K562 (cell line): Measurements from ENCODE around the gene GKAP1. TPM values are rescaled to one million over a fixed set of nuclear protein-coding genes. Genes with fewer than 3 reads are reported as not detected.
"Not testable (repeated sequence)": the region's sequence is repeated elsewhere in the genome, so short reads cannot be mapped to it uniquely, and the experiment has no call there.

Experiments used
- ATAC-seq: fragments of 200-7000 bp; cut with Tn5 transposase; 3 replicates; pipeline ENCODE4 v1.9.1; 2020; ENCODE audit warnings: moderate library complexity
- BruUV-seq: library from RNA; stranded (reverse); fragments of 400-500 nt; replicated peaks from 2 replicates; lab custom pipeline; 2021; lab: Mats Ljungman, UMichigan
- CTCF ChIA-PET: fragments of 300-600 bp; formaldehyde crosslinking; extraction: SDS; loops from one replicate; lab custom pipeline; 2021; ENCODE audit warnings: low intra/inter-chr PET ratio; lab: Yijun Ruan, JAX
- POLR2A ChIA-PET: fragments of 300-600, 350-650 bp; sonication (Branson Sonifier 250); formaldehyde crosslinking; extraction: SDS; loops from one replicate; lab custom pipeline; 2021; ENCODE audit warnings: antibody characterized with exemption, inconsistent platforms; lab: Yijun Ruan, JAX
- DNase-seq, 4 experiments: peaks; one replicate each; pipeline versions ENCODE4 v3.0.0 to v3.0.0-alpha.2; 2011 to 2018; ENCODE audit warnings: low spot score in 3 of 4, mixed read lengths in 3 of 4; ENCODE audit errors: extremely low read depth in 1 of 4
- FAIRE-seq: peaks from 2 replicates; lab custom pipeline; 2011; peaks lifted over from hg19 to GRCh38; lab: Jason Lieb, UNC
- H2AFZ ChIP-seq: 2 replicates; pipeline ENCODE4 v1.6.0; 2011; ENCODE audit warnings: low read depth, low read length, control low read depth, inconsistent platforms
- H3K27ac ChIP-seq: fragments of 200-600 bp; 3 replicates; pipeline ENCODE4 v1.8.0; 2011; ENCODE audit warnings: low read depth, mild to moderate bottlenecking, control low read depth, inconsistent platforms, low read length, moderate library complexity, mixed read lengths; ENCODE audit errors: extremely low read depth
- H3K27me3 ChIP-seq, 2 experiments: fragments of 300-600 bp in 1 of 2; 2 replicates in 1 of 2; 3 replicates in 1 of 2; pipeline versions ENCODE4 v1.6.0 to v1.8.0; 2011; ENCODE audit warnings: inconsistent platforms in 2 of 2, low read length in 2 of 2, mild to moderate bottlenecking in 1 of 2, mixed read lengths in 1 of 2, moderate library complexity in 1 of 2; ENCODE audit not compliant: control insufficient read depth in 2 of 2, insufficient read depth in 2 of 2
- H3K36me3 ChIP-seq: fragments of 300-600 bp; 3 replicates; pipeline ENCODE4 v1.8.0; 2011; ENCODE audit warnings: mild to moderate bottlenecking, low read length, inconsistent platforms; ENCODE audit not compliant: control insufficient read depth, insufficient read depth
- H3K4me1 ChIP-seq, 2 experiments: fragments of 200-600 bp in 1 of 2; replicated peaks in 1 of 2; 2 replicates in 1 of 2; 3 replicates in 1 of 2; pipeline versions ENCODE4 v1.5.1 to v1.8.0; 2011; ENCODE audit warnings: inconsistent platforms in 2 of 2, low read length in 2 of 2, mild to moderate bottlenecking in 1 of 2, mixed read lengths in 1 of 2, moderate library complexity in 1 of 2; ENCODE audit not compliant: control insufficient read depth in 2 of 2, insufficient read depth in 2 of 2
- H3K4me2 ChIP-seq: 2 replicates; pipeline ENCODE4 v1.6.1; 2011; ENCODE audit warnings: low read length, control low read depth, inconsistent platforms, mixed read lengths; ENCODE audit not compliant: insufficient read depth
- H3K4me3 ChIP-seq: fragments of 200-600 bp; sonication (generic), shearing (Covaris generic); 2 replicates; pipeline ENCODE4 v1.5.1; 2016; ENCODE audit warnings: control low read depth, inconsistent platforms
- H3K79me2 ChIP-seq: fragments of 200-600 bp; 3 replicates; pipeline ENCODE4 v1.8.0; 2011; ENCODE audit warnings: low read length, inconsistent platforms; ENCODE audit not compliant: control insufficient read depth, insufficient read depth
- H3K9ac ChIP-seq, 2 experiments: 2 replicates each; pipeline versions ENCODE4 v1.6.0 to v1.6.1; 2011; ENCODE audit warnings: low read depth in 2 of 2, low read length in 2 of 2, control low read depth in 1 of 2, inconsistent platforms in 1 of 2, mild to moderate bottlenecking in 1 of 2, mixed read lengths in 1 of 2; ENCODE audit not compliant: insufficient read depth in 1 of 2
- H3K9me1 ChIP-seq: one replicate; pipeline ENCODE4 v1.6.0; 2011; ENCODE audit warnings: inconsistent platforms, mild to moderate bottlenecking, low read length, moderate library complexity; ENCODE audit not compliant: control insufficient read depth, insufficient read depth
- H3K9me3 ChIP-seq: replicated peaks from 2 replicates; pipeline ENCODE4 v1.5.1; 2011; ENCODE audit warnings: low read depth, low read length, inconsistent platforms; ENCODE audit not compliant: control insufficient read depth, insufficient read depth
- H4K20me1 ChIP-seq: replicated peaks from 2 replicates; pipeline ENCODE4 v1.6.1; 2011; ENCODE audit warnings: low read length, inconsistent platforms, mixed read lengths; ENCODE audit not compliant: control insufficient read depth, insufficient read depth
- ARID1B ChIP-seq: fragments of 450-650 bp; IDR thresholded peaks from 2 replicates; pipeline ENCODE4 v1.6.1; 2016; ENCODE audit warnings: antibody characterized with exemption, mild to moderate bottlenecking, inconsistent platforms
- ARNT ChIP-seq, 2 experiments: fragments of 450-650 bp; IDR thresholded peaks; 2 replicates each; pipeline ENCODE4 v1.6.1; 2016; ENCODE audit warnings: mild to moderate bottlenecking in 1 of 2
- CBFA2T2 ChIP-seq: fragments of 450-650 bp; conservative IDR thresholded peaks from 2 replicates; pipeline ENCODE4 v1.6.1; 2017; ENCODE audit warnings: mild to moderate bottlenecking
- CBFA2T3 ChIP-seq: fragments of 450-650 bp; IDR thresholded peaks from 2 replicates; pipeline ENCODE4 v1.6.1; 2017
- DPF2 ChIP-seq: fragments of 450-650 bp; IDR thresholded peaks from 2 replicates; pipeline ENCODE4 v1.6.1; 2016
- FOXK2 ChIP-seq, 2 experiments: fragments of 450-650 bp; IDR thresholded peaks in 1 of 2; conservative IDR thresholded peaks in 1 of 2; 2 replicates each; pipeline ENCODE4 v1.6.1; 2016; ENCODE audit warnings: low read depth in 2 of 2, mild to moderate bottlenecking in 1 of 2
- MGA ChIP-seq: fragments of 450-650 bp; IDR thresholded peaks from 2 replicates; pipeline ENCODE4 v1.6.1; 2016; ENCODE audit warnings: mild to moderate bottlenecking, moderate library complexity
- MNT ChIP-seq, 2 experiments: fragments of 450-650 bp; conservative IDR thresholded peaks; 2 replicates each; pipeline ENCODE4 v1.6.1; 2017; ENCODE audit warnings: mild to moderate bottlenecking in 2 of 2, moderate library complexity in 2 of 2
- TAL1 ChIP-seq: fragments of 450-650 bp; IDR thresholded peaks from 2 replicates; pipeline ENCODE4 v1.6.1; 2016; ENCODE audit warnings: mild to moderate bottlenecking
- WGBS: fragments of 100-300 bp; shearing (Covaris generic); methylation state at CpG from one replicate; pipeline ENCODE4 v1.1.6; 2016; ENCODE audit warnings: low coverage, mixed read lengths; ENCODE audit not compliant: insufficient coverage; ENCODE audit errors: missing lambda C conversion rate; 5-methylcytosine and 5-hydroxymethylcytosine counted together
- in situ Hi-C: fragments of 300-500 bp; cut with MboI; formaldehyde crosslinking; loops from 4 replicates; pipeline ENCODE4 v1.15.0; 2018; ENCODE audit warnings: inconsistent platforms, mixed read lengths
- intact Hi-C: fragments of 100-400 bp; cut with micrococcal nuclease; formaldehyde crosslinking; loops from 2 replicates; pipeline ENCODE4 v1.14.2; 2022
- polyA plus RNA-seq, 8 experiments: library from polyadenylated mRNA; depleted of rRNA in 4 of 8; stranded (reverse) in 5 of 8; unstranded in 3 of 8; fragments of >200 nt; fragmentation: Nextera tagmentation in 2 of 8; fragmentation: Illumina TruSeq in 1 of 8; extraction: Ambion mirVana in 2 of 8; extraction: Trizol in 1 of 8; gene quantifications; 2 replicates each; pipeline versions ENCODE4 v1.2.1 to v1.2.3, GENCODE V29; 2011 to 2014; ENCODE audit warnings: inconsistent platforms in 1 of 8, missing spikeins in 1 of 8
- total RNA-seq, 7 experiments: library from RNA; depleted of rRNA in 6 of 7; stranded (reverse); fragments of >200 nt in 6 of 7; fragmentation: Illumina TruSeq in 2 of 7; extraction: Trizol in 2 of 7; gene quantifications; 2 replicates each; pipeline versions ENCODE4 v1.2.1 to v1.2.3, GENCODE V29; 2011 to 2021; ENCODE audit warnings: low replicate concordance in 1 of 7

Gene GKAP1
- total and polyA plus RNA-seq, 9 of the 15 experiments (the other 6 are each of a cell fraction or from before 2014, with no cell fraction given): 1.0 to 3.8 (median 2.7) TPM

GRCh38 chr9:83728591-83729368, 88.8 kb downstream of the GKAP1 start:
- H3K27ac ChIP-seq, CTCF ChIA-PET, H3K79me2 ChIP-seq, intact Hi-C loops, BruUV-seq, H3K36me3 ChIP-seq, H4K20me1 ChIP-seq, H3K4me3 ChIP-seq, POLR2A ChIA-PET, H3K9me3 ChIP-seq, H3K9me1 ChIP-seq, in situ Hi-C loops, FAIRE-seq, H3K4me2 ChIP-seq, ATAC-seq, H3K27me3 ChIP-seq, H3K4me1 ChIP-seq, H3K9ac ChIP-seq, DNase-seq: not testable (repeated sequence)
- peak overlapping the region; percentile 45; the same call in 1 of the 2 replicates for H2AFZ ChIP-seq
- WGBS: 50% methylated on average over 1 of the region's 22 CpGs
- TF ChIP-seq DPF2 (peak; percentile 47), MGA (0 out of 2 replicates have a peak, but pooled peaks have one; percentile 11), TAL1 (peak; percentile 50; the same call in 1 of the 2 replicates), FOXK2 (conservative IDR thresholded peaks at IDR 0.05 in 1 of 2, IDR thresholded peaks at IDR 0.05 in 1 of 2; ENCODE audit: low read depth in 2 of 2) (peak in 1 of 2 experiments; percentile 26; a peak in 1 of 4 replicates), ARNT (IDR thresholded peaks at IDR 0.05) (0 out of 4 replicates have a peak, but pooled peaks of 1 of the 2 experiments have one; percentile 38), ARID1B (peak; percentile 50; the same call in 1 of the 2 replicates), CBFA2T2 (peak; percentile 69), CBFA2T3 (peak; percentile 78), MNT (conservative IDR thresholded peaks at IDR 0.05) (0 out of 4 replicates have a peak, but pooled peaks of 1 of the 2 experiments have one; percentile 39)
